Measurements from ENCODE around the gene SH3TC2.

Gene SH3TC2

GRCh38 chr5:149044453-149045088 is 18.3 kb downstream of the SH3TC2 start:
- H3K4me3 Mint-ChIP-seq: no peak overlapping the region
- no peaks in the 10 kb centered on the region for H3K36me3 Mint-ChIP-seq
- peaks cover 2% of the 10 kb centered on the region for H3K27me3 Mint-ChIP-seq
- no peaks in the 10 kb centered on the region for H3K9me3 Mint-ChIP-seq
- H3K27ac Mint-ChIP-seq: no peak overlapping the region
- H3K4me1 Mint-ChIP-seq: no peaks in the 10 kb centered on the region

DNA sequence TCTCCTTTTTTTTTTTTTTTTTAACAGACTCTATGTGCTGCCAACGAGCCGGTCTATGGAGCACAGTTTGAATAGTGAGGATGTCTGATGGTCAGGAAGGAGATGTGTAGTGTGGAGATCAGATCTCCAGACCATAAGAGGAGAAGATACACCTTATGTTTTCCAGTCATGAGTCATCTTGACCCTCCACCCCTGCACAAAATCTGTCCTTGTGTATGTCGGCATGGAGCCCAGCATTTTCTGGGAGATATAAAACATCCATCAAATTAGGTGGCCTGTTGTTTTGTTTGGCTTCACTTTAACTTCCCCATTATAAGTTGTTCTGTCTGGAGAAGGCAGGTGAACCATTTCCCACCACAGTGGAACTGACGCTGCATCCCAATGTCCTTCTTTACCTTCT is 19.2 kb downstream of the SH3TC2 start:
- H3K4me1 Mint-ChIP-seq: no peaks in the 10 kb centered on the region
- no peak overlapping the region for H3K4me3 Mint-ChIP-seq
- no peaks in the 10 kb centered on the region for H3K36me3 Mint-ChIP-seq
- H3K27me3 Mint-ChIP-seq: peaks cover 2% of the 10 kb centered on the region
- H3K9me3 Mint-ChIP-seq: no peaks in the 10 kb centered on the region
- H3K27ac Mint-ChIP-seq: no peak overlapping the region

GRCh38 chr5:149042865-149043264 is 20.0 kb downstream of the SH3TC2 start:
- Mint-ChIP-seq H3K9me3 (no peaks in the 10 kb centered on the region), H3K27ac (no peak overlapping the region), H3K36me3 (no peaks in the 10 kb centered on the region), H3K27me3 (peaks cover 2% of the 10 kb centered on the region), H3K4me3 (no peak overlapping the region), H3K4me1 (peaks cover 3% of the 10 kb centered on the region)

- Mint-ChIP-seq H3K27ac (no peak overlapping the region), H3K9me3 (no peaks in the 10 kb centered on the region), H3K4me1 (peaks cover 5% of the 10 kb centered on the region), H3K27me3 (peaks cover 2% of the 10 kb centered on the region), H3K4me3 (no peak overlapping the region), H3K36me3 (no peaks in the 10 kb centered on the region)
Measured at GRCh38 chr5:149041242-149041641, 21.6 kb downstream of the SH3TC2 start.

GRCh38 chr5:149040421-149040820 is 22.4 kb downstream of the SH3TC2 start:
- Mint-ChIP-seq H3K4me1 (peaks cover 7% of the 10 kb centered on the region), H3K4me3 (no peak overlapping the region), H3K27ac (no peak overlapping the region), H3K9me3 (no peaks in the 10 kb centered on the region), H3K27me3 (peaks cover 2% of the 10 kb centered on the region), H3K36me3 (no peaks in the 10 kb centered on the region)

DNA sequence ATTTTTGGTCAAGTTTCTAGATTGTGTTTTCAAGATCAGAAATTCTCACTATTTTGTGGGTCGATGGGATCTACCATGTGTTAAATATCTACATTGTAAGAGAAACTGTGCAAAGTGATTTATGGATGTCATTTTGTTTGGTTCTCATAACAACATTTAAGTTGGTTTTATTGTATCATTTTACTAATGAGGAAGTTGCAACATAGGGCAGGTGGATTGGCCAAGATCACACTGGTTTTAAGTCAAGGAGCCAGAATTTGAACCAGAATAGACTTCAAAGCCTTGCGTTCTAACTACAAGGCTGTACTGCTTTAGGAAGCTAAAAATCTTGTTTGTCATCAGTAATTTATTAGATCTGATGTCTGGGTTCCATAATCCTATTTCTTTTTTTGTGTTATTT is 23.4 kb downstream of the SH3TC2 start:
- H3K27ac Mint-ChIP-seq: no peak overlapping the region
- peaks cover 2% of the 10 kb centered on the region for H3K27me3 Mint-ChIP-seq
- peaks cover 12% of the 10 kb centered on the region for H3K4me1 Mint-ChIP-seq
- H3K36me3 Mint-ChIP-seq: no peaks in the 10 kb centered on the region
- no peaks in the 10 kb centered on the region for H3K9me3 Mint-ChIP-seq
- no peak overlapping the region for H3K4me3 Mint-ChIP-seq

GRCh38 chr5:149038336-149039080 is 24.4 kb downstream of the SH3TC2 start:
- no peaks in the 10 kb centered on the region for H3K27me3 Mint-ChIP-seq
- no peak overlapping the region for H3K27ac Mint-ChIP-seq
- H3K9me3 Mint-ChIP-seq: no peaks in the 10 kb centered on the region
- H3K4me3 Mint-ChIP-seq: no peak overlapping the region
- no peaks in the 10 kb centered on the region for H3K36me3 Mint-ChIP-seq
- peaks cover 12% of the 10 kb centered on the region for H3K4me1 Mint-ChIP-seq

GRCh38 chr5:149037817-149038216 is 25.0 kb downstream of the SH3TC2 start:
- Mint-ChIP-seq H3K9me3 (no peaks in the 10 kb centered on the region), H3K4me3 (no peak overlapping the region), H3K36me3 (no peaks in the 10 kb centered on the region), H3K27ac (peak overlapping the region; percentile 59), H3K27me3 (no peaks in the 10 kb centered on the region), H3K4me1 (peaks cover 12% of the 10 kb centered on the region)

- Mint-ChIP-seq H3K36me3 (no peaks in the 10 kb centered on the region), H3K27ac (no peak overlapping the region), H3K9me3 (no peaks in the 10 kb centered on the region), H3K4me3 (no peak overlapping the region), H3K27me3 (no peaks in the 10 kb centered on the region), H3K4me1 (peaks cover 12% of the 10 kb centered on the region)
Measured at GRCh38 chr5:149036970-149037369, 25.9 kb downstream of the SH3TC2 start.

DNA sequence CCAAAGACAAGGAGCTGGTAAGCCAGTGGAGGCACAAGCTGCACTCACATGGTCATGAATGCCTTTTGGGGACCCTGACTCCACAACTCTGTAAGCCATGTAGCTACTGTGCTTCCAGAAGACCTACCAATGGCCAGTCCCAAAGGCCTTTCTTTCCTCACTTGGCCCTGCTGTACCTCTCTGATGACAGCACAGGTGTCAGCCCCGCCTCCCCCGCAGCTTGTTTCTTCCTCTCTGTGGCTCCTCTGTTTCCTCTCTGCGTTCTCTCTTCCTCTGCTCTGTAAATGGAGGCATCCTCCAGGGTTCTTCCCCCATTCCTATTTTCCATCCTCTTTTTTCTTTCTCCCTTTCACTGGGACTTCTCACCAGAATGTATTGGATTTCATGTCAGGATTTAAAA is 26.7 kb downstream of the SH3TC2 start:
- H3K4me1 Mint-ChIP-seq: peaks cover 12% of the 10 kb centered on the region
- no peak overlapping the region for H3K4me3 Mint-ChIP-seq
- no peaks in the 10 kb centered on the region for H3K27me3 Mint-ChIP-seq
- no peaks in the 10 kb centered on the region for H3K9me3 Mint-ChIP-seq
- no peaks in the 10 kb centered on the region for H3K36me3 Mint-ChIP-seq
- no peak overlapping the region for H3K27ac Mint-ChIP-seq

DNA sequence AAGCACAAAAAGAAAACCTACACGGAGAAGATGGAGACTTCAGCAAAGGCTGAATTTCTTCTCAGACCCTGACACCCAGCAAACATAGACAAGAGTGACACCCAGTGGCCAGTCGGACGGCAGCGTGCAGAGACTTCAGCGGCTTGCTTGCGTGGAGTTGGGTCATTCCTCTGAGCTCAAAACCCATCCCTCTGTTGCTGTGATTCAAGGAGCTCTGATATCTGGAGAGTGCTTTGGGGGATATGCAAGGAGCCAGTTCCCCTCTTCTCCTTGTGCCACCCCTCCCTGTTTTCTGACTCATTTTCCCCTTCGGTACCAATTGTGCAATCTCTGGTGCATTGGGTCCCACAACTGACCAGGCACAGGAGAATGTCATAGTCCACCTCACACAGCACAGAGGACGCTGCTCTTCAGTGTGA is 27.5 kb downstream of the SH3TC2 start:
- Mint-ChIP-seq H3K4me3 (no peak overlapping the region), H3K27me3 (no peaks in the 10 kb centered on the region), H3K36me3 (no peaks in the 10 kb centered on the region), H3K4me1 (peaks cover 12% of the 10 kb centered on the region), H3K9me3 (no peaks in the 10 kb centered on the region), H3K27ac (no peak overlapping the region)

GRCh38 chr5:149030838-149031397 is 31.9 kb downstream of the SH3TC2 start:
- H3K36me3 Mint-ChIP-seq: no peaks in the 10 kb centered on the region
- H3K4me3 Mint-ChIP-seq: no peak overlapping the region
- H3K27ac Mint-ChIP-seq: no peak overlapping the region
- H3K27me3 Mint-ChIP-seq: no peaks in the 10 kb centered on the region
- peaks cover 6% of the 10 kb centered on the region for H3K4me1 Mint-ChIP-seq
- H3K9me3 Mint-ChIP-seq: no peaks in the 10 kb centered on the region

GRCh38 chr5:149030392-149030791 is 32.5 kb downstream of the SH3TC2 start:
- no peak overlapping the region for H3K27ac Mint-ChIP-seq
- no peak overlapping the region for H3K4me3 Mint-ChIP-seq
- H3K27me3 Mint-ChIP-seq: no peaks in the 10 kb centered on the region
- H3K36me3 Mint-ChIP-seq: no peaks in the 10 kb centered on the region
- peaks cover 4% of the 10 kb centered on the region for H3K4me1 Mint-ChIP-seq
- no peaks in the 10 kb centered on the region for H3K9me3 Mint-ChIP-seq

GRCh38 chr5:149028984-149029383 is 33.9 kb downstream of the SH3TC2 start:
- Mint-ChIP-seq H3K4me3 (no peak overlapping the region), H3K9me3 (no peaks in the 10 kb centered on the region), H3K27me3 (no peaks in the 10 kb centered on the region), H3K27ac (no peak overlapping the region), H3K36me3 (no peaks in the 10 kb centered on the region), H3K4me1 (no peaks in the 10 kb centered on the region)

- no peaks in the 10 kb centered on the region for H3K36me3 Mint-ChIP-seq
- no peaks in the 10 kb centered on the region for H3K4me1 Mint-ChIP-seq
- no peak overlapping the region for H3K27ac Mint-ChIP-seq
- H3K27me3 Mint-ChIP-seq: no peaks in the 10 kb centered on the region
- H3K4me3 Mint-ChIP-seq: no peak overlapping the region
- no peaks in the 10 kb centered on the region for H3K9me3 Mint-ChIP-seq
Measured at GRCh38 chr5:149028161-149028560, 34.7 kb downstream of the SH3TC2 start.

GRCh38 chr5:149027636-149028035 is 35.2 kb downstream of the SH3TC2 start:
- Mint-ChIP-seq H3K9me3 (no peaks in the 10 kb centered on the region), H3K36me3 (no peaks in the 10 kb centered on the region), H3K4me3 (no peak overlapping the region), H3K27ac (no peak overlapping the region), H3K4me1 (no peaks in the 10 kb centered on the region), H3K27me3 (no peaks in the 10 kb centered on the region)

All from activated naive CD4-positive, alpha-beta T cell treated with anti-CD3 and anti-CD28 coated beads, Interleukin-2, amount 50 U/mL, for 24 hours (primary cell).